DMS153 (cell line): ENCODE measurements around the gene TIMM17A.
"Not testable (repeated sequence)": the region's sequence is repeated elsewhere in the genome, so short reads cannot be mapped to it uniquely, and the experiment has no call there.

Experiments
- DNase-seq: peaks from one replicate; lab custom pipeline; 2025; lab: John Stamatoyannopoulos, UW

The TIMM17A gene

DNA sequence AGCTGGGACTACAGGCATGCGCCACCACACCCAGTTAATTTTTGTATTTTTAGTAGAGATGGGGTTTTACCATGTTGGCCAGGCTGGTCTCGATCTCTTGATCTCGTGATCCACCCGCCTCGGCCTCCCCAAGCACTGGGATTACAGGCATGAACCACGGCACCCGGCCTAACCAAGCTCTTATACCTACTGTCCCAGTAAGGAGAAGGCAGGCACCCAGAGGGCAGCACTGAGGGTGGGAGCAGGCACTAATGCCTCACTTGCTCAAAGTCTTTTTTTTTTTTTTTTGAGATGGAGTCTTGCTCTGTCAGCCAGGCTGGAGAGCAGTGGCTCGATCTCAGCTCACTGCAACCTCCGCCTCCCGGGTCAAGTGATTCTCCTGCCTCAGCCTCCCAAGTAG is 15.0 kb upstream of the TIMM17A start:
- DNase-seq = not testable (repeated sequence)

DNA sequence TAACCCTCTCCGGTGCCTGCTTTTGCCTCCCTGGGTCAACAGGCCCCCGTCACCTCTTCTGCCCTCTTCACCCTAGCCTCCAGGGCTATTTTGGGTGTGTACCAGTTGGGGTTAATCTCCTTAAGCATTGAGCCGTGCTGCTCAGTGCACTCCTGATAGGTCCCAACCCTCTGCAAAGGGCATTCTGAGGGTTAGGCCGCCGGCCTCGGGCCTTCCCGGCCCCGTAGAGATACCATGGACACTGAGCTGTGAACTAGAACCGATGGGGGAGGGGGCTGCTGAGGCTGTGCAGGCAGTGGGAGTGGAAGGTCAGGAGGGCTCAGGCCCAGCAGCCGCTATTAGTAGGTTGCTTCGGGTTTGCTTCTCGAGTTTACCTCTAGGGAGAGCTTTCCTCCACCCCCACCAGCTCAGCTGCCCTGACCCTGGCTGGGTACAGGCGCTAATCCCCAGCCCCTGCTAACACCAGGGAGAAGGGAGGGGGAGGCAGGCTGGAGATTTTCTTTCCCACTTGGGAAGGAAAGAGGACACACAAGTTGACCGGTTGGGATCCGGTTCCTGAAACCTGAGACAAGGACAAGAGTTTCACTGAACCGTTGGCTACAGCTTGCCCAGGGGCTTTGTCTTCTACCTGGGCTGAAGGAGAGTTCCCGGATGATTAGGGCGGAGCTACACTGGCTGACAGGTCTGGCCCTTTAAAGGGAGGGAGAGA is 13.7 kb upstream of the TIMM17A start:
- peak; percentile 29 for DNase-seq

DNA sequence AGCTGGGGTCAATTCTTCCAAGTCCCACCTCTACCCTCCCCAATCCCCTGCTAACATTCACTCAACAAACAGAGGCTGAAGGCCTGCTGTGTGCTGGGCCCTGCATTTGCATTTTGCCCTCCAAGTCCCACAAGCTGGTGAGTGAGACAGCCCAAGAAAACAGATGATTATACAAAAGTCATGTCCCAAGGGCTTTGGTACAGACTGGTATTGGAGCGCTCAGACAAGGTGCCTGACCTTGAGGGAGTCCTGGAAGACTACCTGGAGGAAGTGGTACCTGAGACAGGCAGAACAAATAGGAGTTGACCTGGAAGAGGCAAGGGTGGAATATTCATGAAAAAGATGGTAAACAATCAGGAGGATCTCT is 13.2 kb upstream of the TIMM17A start:
- no peak for DNase-seq

DNA sequence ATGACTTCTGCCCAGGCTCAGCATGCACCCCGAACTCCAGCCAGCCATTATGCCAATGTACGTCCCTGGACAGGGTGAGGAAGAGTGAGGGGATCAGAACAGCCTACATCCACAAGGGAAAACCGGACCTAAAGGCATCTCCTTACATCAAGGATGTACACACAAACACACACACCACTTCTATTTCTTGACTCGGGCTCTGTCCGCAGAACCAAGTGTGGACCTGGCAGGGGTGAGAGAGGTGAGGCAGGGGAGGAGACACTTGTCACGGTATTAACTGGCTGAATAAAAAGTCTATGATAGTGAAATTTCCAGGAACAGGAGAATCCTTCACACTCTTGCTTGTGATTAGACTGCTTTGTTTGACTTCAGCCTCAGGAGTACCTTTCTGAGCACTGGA is 11.3 kb upstream of the TIMM17A start:
- no peak for DNase-seq

DNA sequence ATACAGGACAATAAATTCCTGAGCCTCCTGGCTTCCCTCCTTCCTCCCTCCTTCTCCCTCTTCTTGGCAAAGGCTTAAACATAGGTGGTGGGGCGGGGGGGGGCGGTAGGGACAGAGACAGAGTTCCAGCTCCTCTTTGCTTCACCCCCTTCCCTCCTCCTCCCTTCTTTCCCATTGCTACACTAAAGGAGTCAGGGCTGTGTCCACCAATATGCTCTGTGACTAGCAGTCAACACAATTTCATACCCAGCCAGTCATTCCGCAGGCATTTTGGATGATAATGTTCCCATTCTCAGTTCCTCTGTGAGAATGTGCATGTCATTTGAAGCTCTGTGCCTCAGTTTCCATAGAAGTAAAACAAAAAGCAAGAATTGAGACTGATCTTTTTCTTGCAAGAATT is 10.7 kb upstream of the TIMM17A start:
- no peak for DNase-seq

DNA sequence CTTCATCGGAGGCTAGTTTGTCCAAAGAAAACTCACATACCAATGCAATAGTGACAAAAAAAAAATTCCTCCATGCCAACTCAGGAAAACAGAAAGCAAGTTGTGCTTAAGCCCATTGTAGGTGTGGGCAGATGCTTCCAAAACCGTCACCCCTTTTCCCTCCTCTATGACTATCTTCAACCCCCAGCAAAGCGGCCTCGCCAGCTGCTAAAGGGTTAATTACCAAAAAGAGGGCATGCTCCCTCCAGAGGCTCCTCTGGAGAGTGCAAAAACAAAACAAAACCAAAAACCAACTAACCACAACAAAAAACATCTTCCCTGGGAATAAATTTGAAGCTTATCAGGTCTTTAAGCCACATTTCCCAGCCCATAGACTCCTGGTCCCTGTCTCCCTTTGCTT is 10.1 kb upstream of the TIMM17A start:
- DNase-seq = no peak

DNA sequence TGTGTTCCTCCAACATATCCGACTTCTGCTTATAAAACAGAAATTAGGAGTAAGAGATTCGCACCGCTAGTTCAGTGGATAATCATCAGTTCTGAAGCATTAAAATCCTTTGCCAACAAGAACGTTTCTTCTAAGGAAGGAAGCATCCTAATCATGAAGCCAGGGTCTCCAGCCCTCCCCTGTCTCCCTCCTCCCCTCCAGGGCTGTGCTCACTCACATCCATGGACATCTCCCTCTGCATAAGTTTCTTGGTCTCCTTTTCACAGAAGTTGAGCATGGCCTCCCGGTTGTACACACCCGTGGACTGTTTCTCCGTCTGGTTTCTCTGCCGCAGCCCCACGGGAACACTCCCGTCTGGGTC is 9.5 kb upstream of the TIMM17A start:
- DNase-seq = no peak

DNA sequence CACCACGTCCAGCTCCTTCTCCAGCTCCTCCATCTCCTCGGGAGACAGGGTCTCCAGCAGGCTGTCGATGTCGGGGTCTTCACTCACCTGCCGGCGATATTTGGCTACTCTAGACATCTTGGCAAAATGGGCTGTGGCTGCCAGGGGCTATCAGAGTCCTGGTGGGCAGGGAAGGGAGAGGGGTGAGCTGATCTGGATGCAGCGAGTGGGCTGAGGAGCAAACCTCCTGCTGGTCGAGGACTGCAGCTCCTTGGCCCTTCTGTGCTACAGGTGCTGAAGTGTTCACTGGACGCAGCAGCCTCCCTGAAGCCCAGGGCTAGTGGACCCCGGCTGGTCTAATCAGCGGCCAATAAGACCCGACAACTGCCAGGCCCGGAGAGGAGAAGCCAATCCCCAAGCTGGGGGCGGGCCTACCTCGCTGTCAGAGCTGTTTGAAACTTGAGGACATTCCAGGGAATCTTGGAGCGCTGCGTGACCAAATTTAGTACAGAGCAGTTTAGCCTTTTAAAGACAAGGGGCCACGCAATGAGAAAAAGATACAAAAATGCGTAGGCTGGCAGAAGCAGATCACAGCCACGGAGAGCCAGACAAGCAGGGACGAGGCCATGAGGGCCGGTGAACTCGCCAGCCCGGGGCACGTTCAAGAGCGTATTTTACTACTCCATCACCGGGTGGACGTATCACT is 8.9 kb upstream of the TIMM17A start, which contains the start of gene LMOD1:
LMOD1 (minus strand) TSS at position 325 of the 685 bp plus-strand sequence; CDS start at position 117, 208 bp downstream.
- DNase-seq = no peak

DNA sequence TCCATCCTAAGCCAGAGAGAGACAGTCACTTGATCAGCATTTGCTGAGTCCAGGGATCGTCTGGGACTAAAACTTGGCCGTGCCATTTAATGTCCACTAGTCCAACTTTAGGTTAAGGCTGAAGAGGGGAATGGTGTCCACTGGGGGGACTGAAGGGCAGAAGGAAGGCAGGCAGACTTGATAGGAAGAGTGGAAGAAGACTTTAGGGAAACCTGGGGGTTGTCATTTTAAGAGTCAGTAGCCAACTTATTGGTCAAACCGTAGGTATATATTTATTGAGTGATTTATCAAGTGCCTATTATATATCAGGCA is 7.7 kb upstream of the TIMM17A start:
- no peak for DNase-seq

DNA sequence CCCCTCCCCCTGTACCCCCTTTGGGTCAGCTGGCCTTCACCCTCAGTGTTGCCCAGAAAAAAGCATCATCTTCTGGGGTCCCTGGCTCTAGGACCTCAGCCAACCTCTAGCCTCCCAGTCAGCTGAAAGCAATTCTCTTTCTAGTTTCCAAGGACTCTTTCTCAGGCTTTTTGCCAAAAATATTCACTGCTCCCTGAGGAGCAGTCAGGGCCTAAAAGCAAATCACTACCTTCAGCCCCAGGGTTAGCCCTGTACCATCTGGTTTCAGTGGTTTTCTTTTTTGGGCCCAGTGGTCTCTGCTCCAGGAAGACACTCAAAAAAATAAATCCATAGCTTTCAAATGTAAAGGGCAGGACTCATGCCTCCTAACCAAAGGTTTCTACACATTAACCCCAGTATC is 5.8 kb upstream of the TIMM17A start:
- no peak for DNase-seq

DNA sequence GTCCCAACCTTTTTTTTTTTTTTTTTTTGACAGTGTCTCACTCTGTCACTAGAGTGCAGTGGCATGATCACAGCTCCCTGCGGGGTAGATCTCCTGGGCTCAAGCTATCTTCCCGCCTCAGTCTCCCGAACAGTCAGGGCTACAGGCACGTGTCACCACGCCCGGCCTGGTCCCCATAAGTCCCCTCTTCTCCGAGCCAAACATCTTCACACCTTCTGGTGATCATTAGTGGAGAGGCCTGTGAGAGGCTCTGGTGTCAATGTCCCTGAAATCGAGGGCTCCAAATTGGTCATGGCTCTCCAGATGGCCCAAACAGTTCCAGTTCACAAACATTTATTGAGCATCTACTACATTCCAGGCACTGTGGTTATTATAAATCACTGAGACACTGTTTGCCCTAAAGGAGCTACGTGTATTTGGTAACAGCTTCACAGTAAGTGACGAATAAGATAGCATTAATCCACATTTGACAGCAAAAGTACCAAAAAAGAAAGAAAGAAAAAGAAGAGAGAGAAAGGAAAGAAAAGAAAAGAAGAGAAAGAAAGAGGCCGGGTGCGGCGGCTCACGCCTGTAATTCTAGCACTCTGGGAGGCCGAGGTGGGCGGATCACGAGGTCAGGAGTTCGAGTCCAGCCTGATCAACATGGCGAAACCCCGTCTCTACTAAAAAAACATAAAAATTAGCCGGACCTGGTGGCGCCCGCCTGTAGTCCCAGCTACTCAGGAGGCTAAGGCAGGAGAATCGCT is 867 bp upstream of the TIMM17A start:
- no peak for DNase-seq

DNA sequence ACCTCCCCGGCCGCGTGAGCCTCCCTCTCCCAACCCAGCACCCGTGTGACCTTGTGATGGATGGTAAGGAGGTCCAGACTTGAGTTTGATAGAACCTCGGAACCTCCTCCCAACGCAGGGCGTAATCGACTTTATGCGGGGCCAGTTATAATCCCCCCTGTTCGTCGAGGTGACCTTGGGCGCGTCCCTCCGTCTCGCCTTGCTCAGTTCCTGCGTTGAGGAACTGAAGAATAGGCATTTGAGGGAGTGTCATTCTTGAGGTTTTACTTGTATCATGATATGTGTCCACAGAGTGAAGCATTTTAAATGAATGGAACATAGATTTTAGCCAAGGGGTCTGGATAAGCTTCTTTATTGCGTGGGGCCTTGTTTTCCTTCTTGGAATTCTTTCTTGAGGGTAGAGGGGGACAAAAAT is 433 bp downstream of the TIMM17A start:
- no peak for DNase-seq

DNA sequence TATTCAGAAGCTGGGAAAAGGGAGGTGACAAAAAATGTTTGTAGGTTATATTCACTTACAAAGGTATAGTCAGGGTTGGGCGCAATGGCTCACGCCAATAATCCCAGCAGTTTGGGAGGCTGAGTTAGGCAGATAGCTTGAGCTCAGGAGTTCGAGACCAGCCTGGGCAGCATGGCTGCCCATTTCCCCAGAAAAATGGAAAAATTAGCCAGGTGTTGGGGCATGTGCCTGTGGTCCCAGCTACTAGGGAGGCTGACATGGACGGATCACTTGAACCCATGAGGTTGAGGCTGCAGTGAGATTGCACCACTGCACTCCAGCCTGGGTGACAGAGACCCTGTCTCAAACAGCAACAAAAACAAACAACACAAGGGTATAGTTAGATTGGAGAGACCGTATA is 3.0 kb downstream of the TIMM17A start:
- no peak for DNase-seq

DNA sequence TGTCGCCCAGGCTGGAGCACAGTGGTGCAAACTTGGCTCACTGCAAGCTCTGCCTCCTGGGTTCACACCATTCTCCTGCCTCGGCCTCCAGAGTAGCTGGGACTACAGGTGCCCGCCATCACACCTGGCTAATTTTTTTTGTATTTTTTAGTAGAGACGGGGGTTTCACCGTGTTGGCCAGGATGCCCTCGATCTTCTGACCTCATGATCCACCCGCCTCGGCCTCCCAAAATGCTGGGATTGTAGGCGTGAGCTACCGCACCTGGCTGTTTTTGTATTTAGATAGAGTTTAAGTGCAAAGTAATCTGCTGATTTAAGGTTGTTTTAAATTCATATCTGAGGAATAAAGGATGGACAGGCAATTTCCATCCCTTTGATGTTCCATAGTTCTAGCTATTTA is 7.1 kb downstream of the TIMM17A start:
- not testable (repeated sequence) for DNase-seq

DNA sequence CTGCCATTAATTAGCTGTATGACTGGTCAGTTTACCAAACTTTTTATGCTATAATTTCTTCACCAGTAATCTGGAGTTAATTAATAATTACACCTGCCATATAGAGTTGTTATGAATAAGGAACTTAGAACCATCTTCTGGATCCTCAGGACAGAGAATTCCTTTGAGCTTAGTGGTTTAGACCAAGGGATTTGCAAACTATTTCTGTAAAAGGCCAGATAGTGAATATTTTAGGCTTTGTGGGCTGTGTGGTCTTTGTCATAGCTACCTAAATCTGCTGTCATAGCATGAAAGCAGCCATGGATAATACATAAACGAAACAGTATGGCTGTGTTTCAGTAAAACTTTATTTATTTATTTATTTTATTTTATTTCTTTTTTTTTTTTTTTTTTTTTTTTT is 9.0 kb downstream of the TIMM17A start:
- DNase-seq = no peak

DNA sequence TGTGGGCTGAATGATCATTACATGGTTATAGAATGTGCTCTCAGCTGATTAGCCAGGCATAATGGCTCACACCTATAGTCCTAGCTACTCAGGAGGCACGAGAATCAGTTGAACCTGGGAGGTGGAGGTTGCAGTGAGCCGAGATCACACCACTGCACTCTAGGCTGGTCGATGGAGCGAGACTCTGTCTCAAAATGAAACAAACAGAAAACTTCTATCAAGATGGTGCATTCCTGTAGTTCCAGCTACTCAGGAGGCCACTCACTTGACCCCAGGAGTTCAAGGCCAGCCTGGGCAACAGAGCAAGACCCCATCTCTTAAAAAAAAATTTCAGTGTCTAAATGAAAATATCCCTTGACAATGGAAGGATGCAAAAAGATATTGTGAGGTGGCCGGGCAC is 10.9 kb downstream of the TIMM17A start:
- no peak for DNase-seq

DNA sequence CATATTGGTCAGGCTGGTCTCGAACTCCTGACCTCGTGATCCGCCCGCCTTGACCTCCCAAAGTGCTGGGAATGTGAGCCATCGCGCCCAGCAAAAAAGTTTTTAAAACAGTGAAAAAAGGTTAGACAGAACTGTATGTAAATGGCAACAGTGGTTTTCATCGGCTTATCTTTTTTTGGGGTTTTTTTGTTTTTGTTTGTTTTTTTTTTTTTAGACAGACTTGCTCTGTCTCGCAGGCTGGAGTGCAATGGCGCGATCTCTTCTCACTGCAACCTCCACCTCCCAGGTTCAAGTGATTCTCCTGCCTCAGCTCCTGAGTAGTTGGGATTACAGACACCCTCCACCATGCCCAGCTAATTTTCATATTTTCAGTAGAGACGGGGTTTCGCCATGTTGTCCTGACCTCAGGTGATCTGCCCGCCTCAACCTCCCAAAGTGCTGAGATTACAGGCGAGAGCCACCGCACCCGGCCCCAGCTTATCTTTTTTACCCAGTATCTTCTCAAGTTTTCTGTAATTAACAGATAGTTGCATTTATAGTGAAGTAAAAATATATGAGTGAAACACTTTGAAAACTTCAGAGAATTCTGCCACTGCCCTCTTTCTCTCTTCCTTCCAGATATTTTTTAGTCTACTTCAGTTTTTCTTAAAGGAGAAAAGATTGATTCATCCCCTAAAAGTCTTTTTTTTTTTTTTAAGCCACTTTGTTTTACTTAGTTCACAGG is 13.1 kb downstream of the TIMM17A start:
- no peak for DNase-seq

DNA sequence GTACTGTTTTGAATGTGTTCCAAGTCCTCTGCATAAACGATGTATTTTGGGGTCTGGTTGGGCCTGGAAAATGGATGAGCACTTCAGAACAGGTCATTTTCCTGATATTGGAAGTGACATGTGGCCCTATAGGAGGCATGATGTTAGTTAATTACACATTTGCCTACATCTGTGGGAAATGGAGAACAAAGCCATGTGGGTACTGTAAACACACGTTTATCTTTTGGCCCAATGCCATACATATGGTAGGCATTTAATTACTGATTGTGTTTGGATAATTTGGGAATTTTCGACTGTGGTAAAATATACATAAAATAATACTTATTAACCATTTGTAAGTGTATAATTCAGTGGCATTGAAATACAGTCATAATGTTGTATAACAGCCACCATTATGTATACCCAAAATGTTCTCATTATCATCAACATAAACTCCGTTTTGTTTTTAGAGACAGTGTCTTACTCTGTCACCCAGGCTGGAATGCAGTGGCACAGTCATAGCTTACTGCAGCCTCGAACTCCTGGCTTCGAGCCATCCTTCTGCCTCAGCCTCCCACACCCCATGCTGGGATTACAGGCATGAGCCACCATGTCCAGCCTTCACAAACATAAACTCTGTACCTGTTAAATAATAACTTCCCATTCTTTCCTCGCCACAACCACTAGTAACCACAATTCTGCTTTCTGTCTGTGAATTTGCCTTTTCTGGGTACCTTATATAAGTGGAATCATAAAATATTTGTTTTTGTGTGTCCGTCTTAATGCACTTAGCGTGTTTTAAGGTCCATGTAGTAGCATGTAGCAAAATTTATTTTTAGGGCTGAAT is 15.2 kb downstream of the TIMM17A start:
- no peak for DNase-seq

DNA sequence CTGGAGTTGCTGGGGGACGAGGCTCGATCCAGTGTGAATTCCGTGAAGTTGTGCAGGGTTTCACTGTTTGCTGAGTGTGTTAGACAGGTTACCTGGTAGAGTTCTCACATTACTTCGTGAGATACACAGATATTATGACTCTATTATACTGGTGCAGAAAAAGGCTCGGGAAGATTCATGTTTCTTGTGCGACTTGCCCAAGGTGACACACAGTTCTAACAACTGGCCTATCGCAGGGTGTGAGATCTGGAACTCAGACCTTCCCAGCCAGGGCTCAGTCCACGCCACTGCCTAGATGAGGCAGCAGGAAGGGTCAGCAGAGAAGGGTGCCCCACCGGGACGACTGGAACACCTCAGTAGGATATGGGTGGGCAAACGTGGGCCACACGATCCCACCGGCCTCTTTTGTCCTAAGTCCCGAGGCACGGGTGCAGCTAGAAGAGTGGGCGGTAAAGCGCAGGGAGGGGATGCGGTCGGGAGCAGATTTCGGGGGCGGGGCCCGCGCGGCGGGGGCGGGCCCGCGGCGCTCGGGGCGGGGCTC is 26.8 kb downstream of the TIMM17A start:
- peak; percentile 40 for DNase-seq

DNA sequence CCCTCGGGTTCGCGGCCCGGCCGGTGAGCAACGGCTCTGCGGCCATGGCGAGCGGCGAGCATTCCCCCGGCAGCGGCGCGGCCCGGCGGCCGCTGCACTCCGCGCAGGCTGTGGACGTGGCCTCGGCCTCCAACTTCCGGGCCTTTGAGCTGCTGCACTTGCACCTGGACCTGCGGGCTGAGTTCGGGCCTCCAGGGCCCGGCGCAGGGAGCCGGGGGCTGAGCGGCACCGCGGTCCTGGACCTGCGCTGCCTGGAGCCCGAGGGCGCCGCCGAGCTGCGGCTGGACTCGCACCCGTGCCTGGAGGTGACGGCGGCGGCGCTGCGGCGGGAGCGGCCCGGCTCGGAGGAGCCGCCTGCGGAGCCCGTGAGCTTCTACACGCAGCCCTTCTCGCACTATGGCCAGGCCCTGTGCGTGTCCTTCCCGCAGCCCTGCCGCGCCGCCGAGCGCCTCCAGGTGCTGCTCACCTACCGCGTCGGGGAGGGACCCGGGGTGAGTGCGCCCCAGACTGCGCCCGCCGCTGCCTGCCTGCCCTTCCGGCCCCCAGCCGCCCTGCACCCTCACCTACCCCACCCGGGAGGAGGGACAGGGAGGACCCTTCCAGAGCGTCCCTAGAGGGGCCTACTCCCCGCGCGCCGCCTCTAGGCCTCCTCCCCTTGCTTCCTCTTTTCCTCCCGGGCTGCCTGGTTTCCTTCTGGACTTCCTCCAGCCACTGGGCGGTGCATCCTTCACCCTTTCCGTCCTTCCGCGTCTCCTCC is 27.5 kb downstream of the TIMM17A start, which contains the start of gene RNPEP:
RNPEP (plus strand) TSS at position 26 of the 757 bp plus-strand sequence; CDS start at position 45, 19 bp downstream.
- peak; percentile 64 for DNase-seq

DNA sequence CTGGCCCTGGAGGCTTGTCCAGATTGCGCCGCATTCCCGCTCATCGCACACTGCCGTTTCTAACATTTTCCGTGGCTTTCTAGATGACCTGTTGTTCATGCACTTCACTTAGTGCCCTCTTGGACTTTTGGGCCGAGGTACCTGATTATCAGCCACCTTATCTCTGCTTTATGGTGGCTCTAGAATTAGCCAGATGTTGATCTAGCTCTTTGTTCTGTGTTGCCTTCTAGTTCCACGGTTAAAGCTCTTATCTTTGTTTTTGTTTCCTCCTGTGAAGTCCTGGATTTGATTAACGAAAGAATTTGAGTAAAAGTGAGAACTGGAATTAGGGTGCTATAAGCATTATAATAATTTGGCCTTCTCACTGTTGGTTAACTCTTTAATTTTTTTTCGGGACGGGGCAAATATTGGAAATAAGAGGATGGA is 28.1 kb downstream of the TIMM17A start:
- no peak for DNase-seq
